Measurements from ENCODE around the gene CDH6.

The CDH6 gene

DNA sequence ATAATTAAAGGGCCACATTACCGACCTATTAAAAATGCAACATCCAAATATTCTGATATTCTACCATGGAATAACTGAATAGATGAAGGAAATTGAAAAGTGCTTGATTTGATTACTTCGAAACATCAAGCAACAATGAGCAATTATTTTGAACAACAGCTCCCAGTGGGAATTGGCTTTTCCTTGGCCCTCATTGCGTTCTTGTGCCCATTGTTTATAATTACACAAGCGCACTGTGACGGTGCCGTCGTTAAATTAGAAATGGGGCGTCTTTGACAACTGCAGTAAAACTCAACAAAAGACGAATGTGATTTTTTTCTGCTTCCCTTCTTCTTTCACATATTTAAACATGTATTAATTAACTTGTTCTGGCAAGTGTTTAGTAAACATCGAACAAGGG lies 61.6 kb downstream of the CDH6 start:
- no peak for DNase-seq

DNA sequence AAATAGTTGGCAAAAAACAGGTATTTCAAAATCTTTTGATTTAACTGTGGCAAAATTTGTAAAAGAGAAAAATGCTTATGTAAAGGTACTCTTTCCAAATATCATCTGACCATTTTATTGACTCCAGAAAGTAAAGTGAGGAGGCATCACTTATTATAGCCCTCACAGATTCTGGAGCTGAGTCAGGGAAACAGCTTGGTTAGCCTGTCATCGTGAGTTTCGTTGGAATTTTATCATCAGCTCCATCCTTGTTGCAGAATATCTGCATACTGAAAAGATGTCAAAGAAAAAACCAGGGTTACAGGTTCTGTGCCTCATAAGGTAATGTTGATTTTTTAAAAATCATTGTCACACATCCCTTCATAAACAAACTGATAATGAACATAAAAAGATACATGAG lies 74.8 kb downstream of the CDH6 start:
- DNase-seq = no peak

DNA sequence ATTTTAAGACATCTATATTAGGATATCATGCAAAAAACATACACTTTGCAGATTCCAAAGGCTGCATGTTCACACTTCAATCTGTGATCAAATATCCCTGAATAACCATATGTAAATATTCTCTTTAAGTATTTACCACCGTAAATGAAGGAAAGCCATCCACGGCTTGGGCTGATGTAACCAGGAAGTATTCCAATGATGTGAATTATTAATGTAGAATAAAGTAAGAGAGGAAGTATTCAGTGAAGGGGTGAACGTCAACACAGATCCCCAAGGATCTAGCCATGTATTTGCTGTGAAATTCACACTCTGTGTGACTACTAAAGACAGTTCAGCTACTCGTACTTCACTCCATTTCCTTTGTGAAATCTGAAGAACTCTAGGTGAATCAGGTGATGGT lies 75.2 kb downstream of the CDH6 start:
- no peak for DNase-seq

DNA sequence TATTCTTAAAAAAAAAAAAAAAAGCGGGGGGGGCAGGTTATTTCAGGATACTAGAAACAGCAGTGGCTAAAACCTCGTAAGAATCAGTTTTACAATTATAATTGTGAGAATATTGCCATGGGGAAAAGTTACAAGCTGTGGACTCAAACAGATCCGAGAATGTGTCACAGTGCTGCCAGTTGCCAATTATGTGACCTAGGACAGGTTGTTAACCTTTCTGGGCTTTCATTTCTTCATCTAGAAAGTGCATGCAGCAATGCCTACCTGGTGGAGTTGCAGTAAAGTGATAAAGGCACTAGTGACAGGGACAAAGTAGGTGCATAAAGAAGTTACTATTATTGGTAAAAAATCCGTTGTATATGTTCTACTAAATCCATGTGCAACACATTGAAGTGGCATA lies 75.8 kb downstream of the CDH6 start:
- no peak for DNase-seq

DNA sequence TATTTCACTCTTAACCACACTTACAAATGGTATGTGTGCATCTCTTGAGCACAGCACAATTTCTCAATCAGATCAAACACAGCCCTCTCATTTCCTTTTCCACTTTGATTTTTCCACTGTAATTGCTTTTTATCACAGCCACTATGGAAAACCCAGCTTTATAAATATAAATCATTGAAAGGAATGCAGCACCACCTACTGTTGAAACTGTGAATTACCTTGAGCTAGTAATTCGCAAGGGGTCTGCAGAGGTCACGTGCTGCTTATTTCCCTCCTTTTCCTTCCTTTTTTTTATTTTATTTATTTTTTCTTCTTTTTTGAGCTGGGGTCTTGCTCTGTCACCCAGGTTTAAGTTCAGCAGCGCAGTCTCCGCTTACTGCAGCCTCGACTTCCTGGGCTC lies 76.9 kb downstream of the CDH6 start:
- DNase-seq = peak in 1 of 2 experiments; percentile 31

DNA sequence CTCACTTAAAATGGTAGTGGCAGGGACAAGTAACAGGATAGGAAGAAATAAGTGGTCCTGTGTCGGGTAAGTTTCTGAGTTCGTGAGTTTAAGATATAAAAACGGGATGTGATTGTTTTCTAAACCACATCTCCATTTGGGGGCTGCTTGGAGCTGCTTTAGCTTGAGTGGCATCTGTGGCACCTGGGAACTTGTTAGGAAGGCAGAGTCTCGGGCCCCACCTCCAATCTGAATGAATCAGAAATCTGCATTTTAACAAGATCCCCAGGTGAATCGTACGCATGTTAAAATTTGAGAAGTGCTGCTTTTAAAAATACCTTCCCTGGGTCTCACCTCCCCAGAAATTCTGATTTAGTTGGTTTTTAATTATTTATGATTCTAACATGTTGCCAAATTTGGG lies 78.1 kb downstream of the CDH6 start:
- DNase-seq = no peak

DNA sequence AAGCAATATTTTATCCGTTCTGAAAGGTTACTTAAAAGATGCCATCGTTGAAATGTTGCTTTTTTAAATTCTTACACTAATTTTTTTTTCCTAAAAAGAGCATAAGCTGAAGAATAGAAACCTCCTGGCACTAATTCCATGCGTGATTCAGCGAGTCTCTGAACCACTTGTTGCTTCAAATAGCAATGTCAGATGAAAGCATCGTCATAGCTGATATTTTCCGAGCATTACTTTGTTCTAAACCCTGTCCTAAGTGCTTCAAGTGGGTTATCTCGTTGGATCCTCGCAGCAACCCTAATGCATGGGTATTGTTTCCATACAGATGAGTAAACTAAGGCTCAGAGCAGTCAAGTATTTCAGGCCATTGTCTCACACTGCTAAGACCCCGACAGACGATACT lies 79.7 kb downstream of the CDH6 start:
- DNase-seq = no peak

DNA sequence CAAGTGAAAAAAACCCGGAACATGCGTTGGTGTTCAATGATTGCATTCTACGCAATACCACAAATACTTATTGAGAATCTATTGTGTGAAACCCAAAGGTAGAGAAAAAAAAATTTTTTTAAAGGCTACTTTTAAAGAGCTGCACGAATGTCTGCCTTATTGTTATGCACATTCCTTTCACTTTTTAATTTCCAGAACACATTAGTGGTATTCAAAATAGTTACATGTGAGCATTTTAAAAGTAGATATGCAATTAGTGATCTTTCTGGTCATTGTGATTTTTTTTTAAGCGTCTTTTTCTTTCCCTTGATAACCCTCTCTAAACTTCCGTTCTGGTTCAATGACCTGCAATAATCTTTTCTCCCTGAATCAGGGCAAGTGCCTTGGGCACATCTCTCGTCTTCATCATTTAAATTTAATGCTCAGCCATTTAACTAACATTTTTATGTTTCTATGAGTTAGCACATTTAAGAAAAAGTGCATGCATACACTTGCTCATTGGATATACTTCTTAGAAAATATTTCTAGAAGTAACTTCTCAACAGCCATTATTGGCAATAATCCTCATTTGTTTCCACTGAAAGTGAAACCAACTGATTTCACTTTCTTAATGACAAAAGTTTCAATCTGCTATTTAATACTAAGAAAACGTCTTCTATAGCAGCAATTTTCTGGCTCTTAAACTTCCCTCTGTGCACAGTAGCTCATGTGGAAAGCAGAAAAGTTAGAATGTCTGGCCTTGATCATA lies 80.3 kb downstream of the CDH6 start:
- DNase-seq = no peak

DNA sequence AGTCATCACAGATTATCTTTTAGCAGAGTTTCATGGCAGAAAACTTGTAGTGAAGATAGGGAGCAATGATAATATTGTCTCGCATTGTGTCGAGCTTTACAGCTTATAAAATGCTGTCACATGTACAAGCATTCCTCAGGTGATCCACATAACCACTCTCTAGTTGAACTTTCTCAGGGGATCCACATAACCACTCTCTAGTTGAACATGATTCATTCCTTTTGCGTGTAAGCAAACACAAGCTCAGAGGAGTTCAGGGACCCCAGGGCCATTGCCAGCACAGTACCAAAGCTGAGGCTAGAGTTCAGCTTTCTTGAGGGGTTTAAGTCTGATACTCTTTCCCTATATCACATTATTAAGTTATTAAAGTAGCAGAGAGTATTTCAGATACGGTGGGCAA lies 86.7 kb downstream of the CDH6 start:
- no peak for DNase-seq

DNA sequence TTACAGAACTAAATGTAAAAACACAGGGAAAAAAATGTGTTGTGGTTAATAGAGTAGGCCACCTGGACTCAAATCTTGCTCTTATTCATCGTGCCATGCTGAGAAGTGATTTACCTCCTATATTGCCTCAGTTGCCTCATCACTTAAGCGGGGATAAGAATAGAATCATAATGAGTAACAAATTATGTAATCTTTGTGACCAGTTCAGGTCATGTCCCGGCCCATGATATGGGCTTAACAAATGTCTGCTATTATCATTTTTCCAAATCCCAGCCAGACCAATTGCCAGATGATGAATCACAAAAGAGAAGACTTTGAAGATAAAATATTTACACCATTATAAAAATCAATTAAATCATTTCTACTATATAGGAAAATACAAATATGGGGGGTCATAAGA lies 89.8 kb downstream of the CDH6 start:
- DNase-seq = no peak

DNA sequence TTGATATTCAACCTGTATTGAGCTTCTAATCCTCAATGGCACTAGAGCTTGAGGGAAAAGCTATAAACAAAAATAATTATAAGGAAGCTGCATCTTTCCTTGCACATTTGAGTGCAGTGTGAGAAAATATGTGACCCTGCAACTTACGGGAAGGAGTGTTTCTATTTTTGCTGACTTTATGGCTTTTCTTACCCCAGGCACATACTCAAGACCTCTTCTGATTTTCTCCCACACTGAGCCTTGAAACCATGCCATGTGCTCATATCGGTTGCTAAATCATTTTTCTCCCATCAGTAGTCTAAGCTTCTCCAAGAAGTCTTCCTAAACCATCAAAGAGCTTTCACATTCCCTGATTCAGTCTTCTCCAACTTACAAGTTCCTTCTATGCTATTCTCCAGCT lies 91.5 kb downstream of the CDH6 start:
- DNase-seq = no peak

DNA sequence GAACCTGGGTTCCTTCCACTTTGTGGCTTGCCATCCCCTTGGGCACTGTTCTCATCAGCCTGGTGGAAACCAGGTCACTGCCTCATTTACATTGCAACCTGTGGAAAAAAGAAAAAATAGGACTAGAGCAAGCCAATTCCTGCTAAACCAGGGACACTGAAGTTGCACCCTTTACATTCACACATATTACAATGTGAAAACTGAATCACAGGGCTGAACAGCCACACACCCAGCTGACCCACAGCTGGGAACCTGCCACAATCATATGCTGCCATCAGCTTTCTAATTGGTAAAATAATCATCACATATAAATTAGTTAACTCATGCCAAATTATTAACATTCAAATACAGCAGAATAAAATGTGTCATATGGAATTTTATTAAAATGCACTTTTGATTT lies 94.5 kb downstream of the CDH6 start:
- no peak for DNase-seq

DNA sequence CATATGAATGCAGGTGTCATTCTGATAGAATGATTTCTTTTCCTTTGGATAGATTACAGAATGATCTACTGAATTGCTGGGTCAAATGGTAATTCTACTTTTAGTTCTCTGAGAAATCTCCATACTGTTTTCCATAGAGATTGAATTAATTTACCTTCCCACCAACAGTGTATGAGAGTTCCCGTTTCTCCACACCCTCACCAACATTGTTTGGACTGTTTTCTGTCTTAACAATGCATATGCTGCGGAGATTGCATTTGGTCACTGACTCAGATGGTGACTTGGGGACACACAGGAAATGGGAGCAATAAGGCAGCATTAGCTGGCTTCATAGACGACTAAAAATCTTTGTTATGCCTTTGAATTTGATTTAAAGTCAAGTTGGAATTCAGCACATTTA lies 95.9 kb downstream of the CDH6 start:
- no peak for DNase-seq

DNA sequence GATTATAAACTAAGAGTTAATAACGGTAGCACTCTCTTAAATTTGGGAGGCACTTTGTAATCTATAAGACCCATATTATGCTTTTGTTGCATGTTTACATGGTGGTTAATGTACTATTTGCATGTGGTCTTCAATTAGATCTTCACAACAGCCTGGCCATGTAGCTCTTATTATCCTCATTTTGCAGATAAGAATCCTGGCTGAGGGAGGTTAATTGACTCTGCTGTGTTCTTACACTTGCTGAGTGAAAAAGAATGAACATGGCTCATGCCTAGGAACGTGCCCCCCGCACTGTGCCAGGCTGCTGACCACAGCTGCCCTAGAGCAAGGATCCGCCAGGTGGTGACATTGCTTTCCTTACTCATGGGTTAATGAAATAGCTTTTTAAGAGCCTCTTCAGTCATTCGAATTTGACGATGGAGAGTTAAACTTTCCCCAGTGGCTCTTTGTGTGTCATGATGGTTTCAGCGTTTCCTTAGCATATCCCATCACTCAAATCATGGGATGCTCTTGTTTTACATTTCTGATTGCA lies 97.9 kb downstream of the CDH6 start:
- DNase-seq = no peak

DNA sequence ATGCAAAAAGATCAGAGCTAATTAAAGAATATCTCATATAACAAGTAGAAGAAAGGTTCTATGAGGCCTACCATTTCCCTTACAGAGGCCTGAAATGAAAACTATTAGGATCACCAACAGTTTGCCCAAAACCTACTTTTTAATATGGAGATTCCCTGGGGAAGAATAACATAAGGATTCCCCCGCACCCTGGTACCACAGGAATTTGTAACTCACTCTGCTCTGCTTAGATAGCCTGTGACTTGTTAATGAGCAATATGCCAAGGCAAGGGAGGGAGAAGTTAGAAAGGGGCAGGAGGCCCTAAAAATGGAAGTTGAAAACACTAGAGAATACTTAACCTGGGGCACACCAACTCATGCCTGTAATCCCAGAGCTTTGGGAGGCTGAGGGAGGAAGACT lies 107.0 kb downstream of the CDH6 start:
- DNase-seq = no peak

DNA sequence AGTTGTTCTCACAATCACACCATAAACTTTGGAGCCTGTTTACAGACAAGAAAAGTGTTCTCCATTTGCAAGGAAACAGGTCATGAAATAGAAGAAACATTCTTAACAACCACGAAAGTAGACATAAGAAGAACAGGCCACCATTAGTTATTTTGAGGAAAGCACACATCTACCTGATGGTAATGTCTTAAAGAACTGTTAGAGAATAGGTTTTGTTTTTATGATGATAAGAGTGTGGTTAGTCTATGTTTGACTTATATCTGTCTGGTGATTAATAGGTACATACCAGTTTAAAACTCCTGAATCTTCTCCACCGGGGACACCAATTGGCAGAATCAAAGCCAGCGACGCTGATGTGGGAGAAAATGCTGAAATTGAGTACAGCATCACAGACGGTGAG lies 108.3 kb downstream of the CDH6 start:
- DNase-seq = no peak

DNA sequence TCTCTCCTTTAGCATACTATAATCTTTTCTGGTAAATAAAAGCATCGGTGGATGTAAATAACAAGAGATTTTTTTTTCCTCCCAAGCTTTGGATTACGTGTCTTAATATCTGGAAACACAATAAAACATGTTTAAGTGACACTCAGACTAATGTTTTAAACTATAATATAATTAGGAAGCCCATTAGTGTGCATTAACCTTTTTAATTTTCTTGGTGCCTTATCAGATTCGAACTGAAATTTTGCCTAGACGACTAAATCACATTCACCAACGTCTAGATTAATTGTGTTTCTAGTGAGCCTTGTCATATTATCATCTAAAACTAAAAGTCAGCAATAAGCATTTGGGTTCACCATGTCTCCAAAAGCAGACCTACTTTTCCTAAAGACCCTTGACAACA lies 110.2 kb downstream of the CDH6 start:
- no peak for DNase-seq

DNA sequence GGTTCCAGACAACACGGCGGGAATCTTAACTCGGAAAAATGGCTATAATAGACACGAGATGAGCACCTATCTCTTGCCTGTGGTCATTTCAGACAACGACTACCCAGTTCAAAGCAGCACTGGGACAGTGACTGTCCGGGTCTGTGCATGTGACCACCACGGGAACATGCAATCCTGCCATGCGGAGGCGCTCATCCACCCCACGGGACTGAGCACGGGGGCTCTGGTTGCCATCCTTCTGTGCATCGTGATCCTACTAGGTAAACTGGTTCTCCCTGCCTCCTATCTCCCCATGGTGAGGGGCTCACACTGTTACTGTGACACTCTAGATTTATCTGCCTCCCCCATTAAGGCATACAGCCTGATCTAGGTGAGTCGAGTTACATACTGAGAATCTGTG lies 124.2 kb downstream of the CDH6 start:
- no peak for DNase-seq

DNA sequence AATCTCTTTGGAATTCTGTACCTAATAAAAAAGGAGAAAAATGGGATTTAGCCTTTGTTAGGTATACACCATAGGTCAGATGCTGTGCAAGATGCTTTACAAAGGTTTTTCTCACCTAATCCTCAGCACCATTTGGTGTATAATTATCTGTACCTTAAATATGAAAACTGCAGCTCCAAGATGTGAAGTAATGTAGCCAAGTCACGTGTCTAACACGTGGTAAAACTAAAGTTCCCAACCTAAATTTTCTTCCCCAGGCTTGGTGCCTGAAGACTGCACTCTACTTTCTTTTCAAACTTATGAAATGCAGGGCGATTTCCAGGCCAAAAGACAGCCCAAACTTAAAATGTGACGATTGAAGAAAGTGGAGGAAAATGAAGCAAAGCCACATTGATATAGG lies 125.8 kb downstream of the CDH6 start:
- DNase-seq = no peak

DNA sequence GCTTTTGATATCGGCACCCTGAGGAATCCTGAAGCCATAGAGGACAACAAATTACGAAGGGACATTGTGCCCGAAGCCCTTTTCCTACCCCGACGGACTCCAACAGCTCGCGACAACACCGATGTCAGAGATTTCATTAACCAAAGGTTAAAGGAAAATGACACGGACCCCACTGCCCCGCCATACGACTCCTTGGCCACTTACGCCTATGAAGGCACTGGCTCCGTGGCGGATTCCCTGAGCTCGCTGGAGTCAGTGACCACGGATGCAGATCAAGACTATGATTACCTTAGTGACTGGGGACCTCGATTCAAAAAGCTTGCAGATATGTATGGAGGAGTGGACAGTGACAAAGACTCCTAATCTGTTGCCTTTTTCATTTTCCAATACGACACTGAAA lies 129.5 kb downstream of the CDH6 start:
- no peak for DNase-seq

DNA sequence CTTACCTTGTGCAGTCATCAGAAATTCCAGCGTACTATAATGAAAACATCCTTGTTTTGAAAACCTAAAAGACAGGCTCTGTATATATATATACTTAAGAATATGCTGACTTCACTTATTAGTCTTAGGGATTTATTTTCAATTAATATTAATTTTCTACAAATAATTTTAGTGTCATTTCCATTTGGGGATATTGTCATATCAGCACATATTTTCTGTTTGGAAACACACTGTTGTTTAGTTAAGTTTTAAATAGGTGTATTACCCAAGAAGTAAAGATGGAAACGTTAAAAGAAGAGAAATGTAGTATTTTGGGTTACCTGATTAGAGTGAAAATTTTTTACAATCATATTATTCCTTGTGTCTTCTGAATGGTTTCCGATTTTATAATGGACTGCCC lies 131.4 kb downstream of the CDH6 start:
- no peak for DNase-seq

DNA sequence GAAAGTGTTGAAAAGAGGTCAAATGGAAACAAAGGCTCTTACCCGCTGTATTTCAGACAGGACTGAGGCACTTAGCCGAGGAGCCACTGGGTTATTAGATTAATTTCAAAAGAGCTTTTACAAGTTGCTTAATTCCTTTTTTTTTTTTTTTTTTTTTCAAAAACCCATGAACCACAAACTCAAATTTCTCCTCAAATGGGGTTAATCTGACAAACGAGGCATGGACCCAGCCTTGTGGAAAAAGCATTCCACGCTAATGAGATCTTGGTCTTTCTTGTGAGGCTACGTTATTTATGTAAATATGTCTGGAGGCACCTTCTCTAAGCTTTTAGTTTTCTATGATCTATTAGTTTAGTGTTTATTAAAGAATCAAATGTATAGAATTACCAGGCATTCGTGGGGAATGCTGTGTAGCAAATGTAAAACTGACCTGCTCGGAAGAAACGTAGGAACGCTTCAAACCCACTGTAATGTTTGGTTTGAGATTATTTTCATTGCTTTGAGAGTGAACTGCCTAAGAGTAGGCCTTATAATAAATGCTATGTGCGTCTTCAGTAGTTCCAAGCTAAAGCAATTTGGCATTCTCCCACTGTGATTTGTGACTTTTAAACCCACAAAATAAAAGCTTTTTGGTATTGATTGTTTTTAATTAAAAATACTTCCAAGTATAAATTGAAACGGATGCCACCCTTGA lies 134.7 kb downstream of the CDH6 start:
- DNase-seq = no peak

DNA sequence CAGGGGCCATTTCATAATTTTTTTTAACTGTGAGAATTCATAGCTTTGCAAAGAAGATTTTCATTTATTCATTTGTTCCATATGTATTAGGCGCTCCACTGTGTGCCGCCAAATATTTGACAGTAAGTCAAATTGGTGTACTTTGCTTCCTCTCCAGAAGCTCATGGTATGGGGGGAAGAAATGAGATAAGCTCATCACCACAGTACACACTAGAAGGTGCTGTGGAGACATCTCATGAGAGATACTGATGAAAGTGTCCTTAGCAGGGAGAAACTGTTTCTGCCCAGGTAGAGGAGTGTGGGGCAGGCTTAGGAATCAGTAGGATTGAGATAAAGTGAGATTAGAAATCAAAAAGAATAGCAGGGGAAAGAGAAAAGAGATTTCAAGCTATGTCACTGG lies 136.2 kb downstream of the CDH6 start:
- no peak for DNase-seq

DNA sequence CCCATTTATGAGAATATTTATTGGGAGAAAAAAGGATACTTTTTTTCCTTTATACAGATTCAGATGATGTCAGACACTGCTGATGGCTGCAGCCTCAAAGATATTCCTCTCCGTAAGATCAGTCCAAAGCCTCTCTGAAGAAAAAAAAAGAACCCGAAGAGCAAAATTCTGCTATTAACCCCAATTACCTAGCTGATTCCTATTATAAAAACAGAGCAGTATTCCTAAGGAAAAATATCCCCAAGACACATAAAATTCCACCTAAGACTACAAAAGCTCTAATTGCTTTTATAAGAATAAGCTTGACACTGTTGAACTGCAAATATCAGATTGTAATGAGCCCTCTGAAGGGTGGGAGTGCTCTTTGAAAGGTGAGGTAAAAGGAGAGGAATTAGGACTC lies 138.7 kb downstream of the CDH6 start:
- DNase-seq = no peak

DNA sequence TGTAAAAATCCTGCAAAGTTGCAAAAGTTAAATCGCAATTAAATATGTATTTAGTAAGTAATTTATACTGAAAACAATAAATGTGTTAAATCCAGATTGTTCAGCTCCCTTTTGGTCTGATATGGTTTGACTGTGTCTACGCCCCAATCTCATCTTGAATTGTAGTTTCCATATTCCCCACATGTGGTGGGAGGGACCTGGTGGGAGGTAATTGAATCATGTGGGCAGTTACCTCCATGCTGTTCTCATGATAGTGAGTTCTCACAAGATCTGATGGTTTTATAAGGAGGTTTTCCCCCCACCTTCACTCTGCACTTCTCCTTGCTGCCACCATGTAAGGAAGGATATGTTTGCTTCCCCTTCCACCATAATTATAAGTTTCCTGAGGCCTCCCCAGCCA lies 140.0 kb downstream of the CDH6 start:
- DNase-seq = no peak

All from SW 1271 (cell line).